AG10803 (cell line): ENCODE data around the gene B4GALT6.

ENCODE experiments used
- DNase-seq: peaks from one replicate; pipeline ENCODE4 v3.0.0; 2010; ENCODE audit warnings: low read depth
- H3K4me3 ChIP-seq: 2 replicates; pipeline ENCODE4 v1.5.1; 2011; ENCODE audit warnings: mild to moderate bottlenecking, low read length, control low read depth
- CTCF ChIP-seq: conservative IDR thresholded peaks from 2 replicates; pipeline ENCODE4 v1.5.1; 2011; ENCODE audit warnings: mild to moderate bottlenecking, low read length, control low read depth, inconsistent platforms

Gene B4GALT6

GRCh38 chr18:31652357-31652756, 32.0 kb downstream of the B4GALT6 start:
- no peak overlapping the region for H3K4me3 ChIP-seq
- DNase-seq: no peak
- no peak for TF ChIP-seq CTCF

- H3K4me3 ChIP-seq: no peak overlapping the region
- DNase-seq: no peak
- no peak for TF ChIP-seq CTCF
Observed at GRCh38 chr18:31651369-31651768, 33.0 kb downstream of the B4GALT6 start.

GRCh38 chr18:31649978-31650719, 34.2 kb downstream of the B4GALT6 start:
- H3K4me3 ChIP-seq: no peak overlapping the region
- no peak for TF ChIP-seq CTCF
- DNase-seq: no peak

- TF ChIP-seq CTCF: no peak
- no peak for DNase-seq
- H3K4me3 ChIP-seq: no peak overlapping the region
Observed at GRCh38 chr18:31649449-31649848, 34.9 kb downstream of the B4GALT6 start.

- no peak overlapping the region for H3K4me3 ChIP-seq
- DNase-seq: peak; percentile 28
- no peak for TF ChIP-seq CTCF
Observed at GRCh38 chr18:31648966-31649429, 35.4 kb downstream of the B4GALT6 start.

- no peak for DNase-seq
- TF ChIP-seq CTCF: no peak
- H3K4me3 ChIP-seq: no peak overlapping the region
Observed at GRCh38 chr18:31648458-31648857, 35.9 kb downstream of the B4GALT6 start.

- DNase-seq: no peak
- no peak for TF ChIP-seq CTCF
- H3K4me3 ChIP-seq: no peak overlapping the region
Observed at GRCh38 chr18:31647127-31647753, 37.1 kb downstream of the B4GALT6 start.
